Ecto neural progenitor cell (in vitro differentiated cells): Measurements from ENCODE around the gene SMPD1.

ENCODE experiments used
- DNase-seq: peaks from one replicate; pipeline ENCODE4 v3.0.0-alpha.2; 2018; ENCODE audit warnings: low spot score

Gene SMPD1

DNA sequence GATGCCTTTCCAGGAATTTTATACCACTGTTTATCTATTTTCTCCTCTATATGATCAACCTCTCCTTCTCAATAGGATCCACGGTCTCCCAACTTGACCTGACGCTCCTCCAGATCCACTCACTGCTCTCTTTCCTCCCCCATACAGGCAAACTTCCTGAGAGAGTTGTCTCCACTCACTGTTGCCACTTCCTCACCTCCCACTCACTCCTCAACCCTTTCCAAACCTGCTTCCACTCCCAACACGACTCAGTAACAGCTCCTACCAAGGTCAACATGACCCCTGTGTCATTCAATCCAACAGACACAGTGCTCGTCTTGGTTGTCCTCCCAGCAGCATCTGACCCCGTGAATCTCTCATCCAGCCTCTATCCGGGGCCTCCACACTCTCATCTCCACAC, 25.5 kb downstream of the SMPD1 start:
- DNase-seq, result no peak

DNA sequence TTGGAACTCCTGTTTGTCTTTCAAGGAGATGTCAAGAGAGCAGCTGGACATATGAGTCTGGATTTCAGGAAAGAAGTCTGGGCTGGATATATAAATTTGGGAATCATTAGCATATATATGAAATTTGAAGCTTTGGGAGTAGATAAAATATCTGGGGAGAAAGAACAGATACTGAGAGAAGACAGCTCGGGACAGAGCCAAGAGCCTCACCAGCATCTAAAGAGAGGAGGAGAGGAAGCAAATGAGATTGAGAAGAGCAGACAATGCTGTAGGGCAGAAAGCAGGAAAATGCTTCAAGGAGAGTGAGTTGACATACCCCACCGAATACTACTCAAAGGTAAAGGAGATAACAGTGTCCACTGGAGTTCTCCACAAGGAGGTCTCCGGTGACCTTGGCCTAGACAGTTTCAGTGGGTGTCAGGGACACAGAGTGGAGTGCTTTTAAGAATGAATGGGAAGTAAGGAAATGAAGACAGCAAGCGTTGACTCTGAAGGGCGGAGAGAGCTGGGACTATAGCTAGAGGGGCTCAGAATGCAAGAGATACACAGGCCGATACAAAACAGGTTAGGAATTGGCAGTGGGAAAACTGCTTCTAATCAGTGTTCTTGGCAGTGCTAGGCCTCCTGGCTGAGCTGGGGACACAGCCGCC, 27.8 kb downstream of the SMPD1 start:
- DNase-seq, result no peak

DNA sequence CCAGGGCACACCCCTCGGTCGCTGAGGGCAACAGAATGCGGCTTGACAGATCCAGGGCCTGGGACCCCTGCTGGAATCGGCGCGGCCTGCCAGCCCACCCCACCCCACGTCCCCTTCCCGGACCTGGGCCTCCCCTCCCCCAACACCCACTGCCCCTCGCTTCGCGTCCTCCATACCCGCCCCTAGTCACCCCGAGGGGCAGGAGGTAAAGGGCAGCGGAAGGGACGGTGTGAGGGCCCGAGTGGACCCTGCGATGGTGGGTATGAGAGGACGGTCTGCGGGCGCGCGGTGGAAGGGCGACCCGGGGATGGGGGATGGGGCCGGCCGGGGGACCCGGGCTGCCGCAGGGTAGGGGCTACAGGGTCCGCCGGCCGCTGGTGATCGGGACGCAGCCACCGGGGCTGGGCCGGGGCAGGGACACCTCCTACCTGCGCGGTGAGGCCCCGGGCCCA, 28.3 kb downstream of the SMPD1 start:
- DNase-seq, result peak; percentile 75

DNA sequence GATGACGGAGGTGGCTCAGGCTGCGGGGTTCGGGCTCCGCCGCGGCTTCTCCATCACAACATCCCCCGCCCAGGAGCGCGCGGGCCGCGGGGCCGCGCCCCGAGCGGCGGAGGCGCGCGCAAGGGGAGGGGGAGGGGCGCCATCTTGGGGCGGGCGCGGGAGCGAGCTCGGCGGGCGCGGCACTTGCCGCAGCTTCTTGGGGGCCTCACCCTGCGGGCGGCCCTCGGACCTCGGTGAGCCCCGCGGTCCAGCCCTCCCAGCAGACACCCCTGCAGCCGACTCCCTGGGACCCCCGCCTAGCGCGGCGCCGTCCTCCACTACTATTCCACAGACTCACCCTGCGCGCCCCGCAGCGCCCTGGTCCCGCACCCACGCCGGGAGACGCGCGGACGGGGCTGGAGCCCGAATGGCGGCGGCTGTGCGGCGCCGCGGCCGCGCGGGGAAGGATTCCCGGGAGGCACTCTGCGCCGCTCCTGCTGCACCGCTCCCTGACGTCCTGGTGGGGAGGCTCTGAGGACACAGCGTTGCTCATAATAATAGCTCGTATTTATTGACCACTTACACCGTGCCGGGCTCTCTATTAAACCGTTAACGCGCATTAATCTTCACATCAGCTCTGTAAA, 28.8 kb downstream of the SMPD1 start, which contains the start of gene APBB1:
Gene APBB1, minus strand, starts transcription at position 86 of the 623 bp plus-strand sequence. CDS start 7,747 bp downstream, outside the sequence.
- DNase-seq, result peak; percentile 83

DNA sequence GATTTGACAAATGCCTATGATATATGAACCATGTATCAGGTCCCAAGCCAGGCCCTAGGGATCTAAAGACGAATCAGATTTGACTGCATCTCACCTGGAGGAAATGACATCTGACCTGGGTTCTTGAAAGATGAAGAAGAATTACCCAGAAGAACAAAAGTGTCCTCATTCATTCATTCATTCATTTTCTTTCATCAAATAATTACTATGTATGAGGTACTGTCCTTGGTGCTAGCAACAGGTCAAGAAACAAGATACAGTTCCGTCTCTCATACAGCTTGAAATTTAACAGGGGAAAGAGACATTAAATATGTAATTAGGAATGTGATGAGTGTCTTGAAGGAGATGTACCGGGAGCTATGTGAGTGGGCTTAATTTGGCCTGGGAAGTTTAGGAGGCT, 30.4 kb downstream of the SMPD1 start:
- no peak for DNase-seq

DNA sequence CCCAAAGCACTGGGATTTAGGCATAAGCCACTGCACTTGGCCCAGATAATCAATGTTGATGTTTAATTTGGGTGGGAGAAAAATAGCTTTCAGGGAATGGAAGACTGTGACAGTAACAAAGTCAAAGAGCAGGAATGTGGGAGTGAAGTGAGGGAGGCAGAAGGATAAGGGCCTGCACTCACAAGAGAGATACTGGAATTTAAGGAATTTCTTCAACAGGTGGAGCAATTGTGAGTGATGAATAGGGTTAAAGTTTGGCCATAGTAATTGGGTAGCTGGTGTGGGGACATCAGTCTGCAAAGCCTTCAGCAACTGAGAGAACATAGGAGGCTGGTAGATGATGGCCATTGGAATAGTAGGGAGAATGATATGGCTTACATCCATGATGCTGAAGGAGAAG, 37.2 kb downstream of the SMPD1 start:
- no peak for DNase-seq

DNA sequence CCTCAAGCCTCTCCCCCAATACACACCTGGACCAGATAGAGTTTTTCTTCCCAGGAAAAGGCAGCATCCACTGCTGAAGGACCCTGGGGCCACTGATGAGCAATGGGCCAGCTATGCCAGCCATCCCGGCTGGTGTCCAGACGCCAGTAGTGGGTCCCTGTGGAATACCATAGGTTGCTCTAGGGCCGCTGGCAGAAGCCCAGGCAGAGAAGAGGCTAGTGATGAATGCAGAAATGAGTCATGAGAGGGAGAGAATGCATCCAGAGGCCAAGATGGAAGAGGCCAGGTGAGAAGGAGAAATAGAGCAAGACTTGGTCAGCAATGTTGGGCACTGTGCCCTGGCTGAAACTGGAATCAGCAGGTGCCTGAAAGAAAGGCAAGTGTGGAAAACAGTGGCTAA, 41.6 kb downstream of the SMPD1 start:
- DNase-seq, result no peak

DNA sequence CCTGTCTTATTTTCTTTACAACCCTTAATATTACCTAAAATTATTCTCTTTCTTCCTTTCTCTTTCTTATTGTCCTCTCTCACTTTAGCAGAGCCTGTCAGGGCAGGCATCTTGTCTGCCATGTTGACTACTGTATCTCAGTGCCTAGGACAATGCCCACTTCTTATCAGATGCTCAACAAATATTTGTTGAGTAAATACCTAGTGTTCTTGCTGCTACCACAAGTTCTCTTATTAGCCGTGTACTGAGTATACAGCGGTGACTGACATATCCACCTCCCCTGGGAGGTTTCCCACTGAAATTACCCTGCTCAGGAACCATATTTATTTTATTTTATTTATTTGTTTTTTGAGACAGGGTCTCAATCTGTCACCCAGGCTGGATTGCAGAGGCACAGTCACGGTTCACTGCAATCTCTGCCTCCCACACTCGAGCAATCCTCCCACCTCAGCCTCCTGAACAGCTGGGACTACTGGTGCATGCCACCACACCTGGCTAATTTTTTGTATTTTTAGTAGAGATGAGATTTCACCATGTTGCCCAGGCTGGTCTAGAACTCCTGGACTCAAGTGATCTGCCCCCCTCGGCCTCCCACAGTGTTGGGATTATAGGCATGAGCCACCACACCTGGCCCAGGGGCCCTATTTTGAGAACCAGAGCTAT, 43.9 kb downstream of the SMPD1 start:
- DNase-seq, result no peak

DNA sequence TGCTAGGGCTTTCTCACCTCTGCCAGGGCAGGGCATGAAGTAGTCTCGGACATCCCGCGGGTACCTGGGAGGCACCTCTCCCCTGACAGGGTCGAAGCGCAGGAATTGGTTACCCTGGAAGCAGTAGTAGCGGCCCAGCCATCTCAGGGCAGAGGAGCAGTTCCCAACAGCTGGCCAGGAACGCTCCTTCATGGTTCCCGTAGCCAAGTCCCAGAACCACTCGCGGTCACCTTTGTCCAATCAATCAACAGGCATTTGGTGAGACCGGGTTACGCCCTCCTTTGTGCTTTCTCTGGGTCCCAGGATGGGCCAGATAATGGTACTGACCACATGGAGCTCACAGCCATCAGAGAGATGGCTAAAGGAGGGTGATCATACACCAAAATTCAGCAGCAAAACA, 47.1 kb downstream of the SMPD1 start:
- no peak for DNase-seq

DNA sequence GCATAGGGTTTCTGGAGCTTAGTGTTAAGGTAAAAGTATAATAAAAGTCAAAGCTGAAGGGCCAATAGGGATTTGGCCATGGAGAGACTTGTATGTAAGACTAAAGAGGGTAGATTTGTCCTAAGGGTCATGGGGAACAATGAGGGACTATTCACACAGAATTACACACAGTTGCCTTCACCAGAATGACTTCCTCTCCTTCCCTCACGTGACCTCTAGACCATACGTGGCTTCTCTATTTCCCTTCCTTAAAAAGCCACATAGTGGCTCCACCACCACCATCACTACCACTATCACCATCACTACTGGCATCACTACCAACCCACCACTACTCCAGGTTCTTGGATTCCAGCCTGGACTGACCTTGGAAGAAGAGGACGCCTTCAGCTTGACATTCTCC, 47.7 kb downstream of the SMPD1 start:
- DNase-seq, result no peak

DNA sequence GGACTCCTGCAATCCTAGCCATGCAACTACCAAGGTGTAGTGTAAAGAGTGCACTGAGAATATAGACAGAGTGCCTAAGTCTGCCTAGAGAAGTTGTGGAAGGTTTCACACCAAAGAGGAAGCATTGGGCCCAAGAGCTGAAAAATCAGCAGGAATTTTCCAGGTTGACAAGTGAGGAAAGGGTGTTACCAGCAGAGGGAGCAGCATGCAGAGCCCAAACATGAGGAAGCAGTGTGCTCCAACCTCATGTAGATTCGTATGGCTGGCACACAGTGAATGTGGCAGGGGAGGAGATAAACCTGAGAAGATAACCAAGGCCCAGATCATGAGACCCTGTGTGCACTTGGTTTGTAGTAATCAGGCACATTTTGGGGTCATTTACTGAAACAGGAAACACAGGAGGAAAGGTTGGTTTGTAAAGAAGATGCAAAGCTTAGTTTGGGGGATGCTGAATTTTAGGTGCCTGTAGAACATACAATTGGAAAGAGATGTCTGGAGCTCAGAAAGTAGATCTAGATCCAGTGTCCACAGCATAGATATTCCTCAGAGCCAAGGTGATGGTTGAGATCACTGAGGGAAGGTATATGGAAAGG, 48.8 kb downstream of the SMPD1 start:
- DNase-seq, result peak; percentile 64

DNA sequence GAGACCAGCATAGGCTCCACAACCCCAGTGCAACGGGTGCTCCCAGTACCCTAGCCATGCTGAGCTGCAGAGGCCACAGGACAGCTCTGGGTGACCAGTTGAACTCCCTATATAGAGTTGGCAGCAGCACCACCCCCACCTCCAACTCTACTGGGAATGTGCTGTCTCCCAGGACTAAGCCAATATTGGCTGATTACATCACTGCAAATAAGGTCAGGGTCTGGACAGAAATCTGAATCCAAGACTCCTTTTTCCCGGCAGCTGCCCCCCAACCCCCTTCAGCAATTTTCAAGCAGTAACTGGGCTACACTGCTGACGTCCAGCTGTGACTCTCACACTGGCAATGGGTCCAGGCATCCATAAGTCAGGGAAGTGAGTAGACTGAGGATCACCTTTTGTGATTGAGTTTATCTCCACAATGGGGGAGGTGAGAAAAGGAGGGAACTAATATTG, 50.7 kb downstream of the SMPD1 start, which contains the start of gene HPX:
Gene HPX, minus strand, starts transcription at position 82 of the 453 bp plus-strand sequence. Its CDS starts 24 bp downstream, at position 58.
- DNase-seq, result no peak

DNA sequence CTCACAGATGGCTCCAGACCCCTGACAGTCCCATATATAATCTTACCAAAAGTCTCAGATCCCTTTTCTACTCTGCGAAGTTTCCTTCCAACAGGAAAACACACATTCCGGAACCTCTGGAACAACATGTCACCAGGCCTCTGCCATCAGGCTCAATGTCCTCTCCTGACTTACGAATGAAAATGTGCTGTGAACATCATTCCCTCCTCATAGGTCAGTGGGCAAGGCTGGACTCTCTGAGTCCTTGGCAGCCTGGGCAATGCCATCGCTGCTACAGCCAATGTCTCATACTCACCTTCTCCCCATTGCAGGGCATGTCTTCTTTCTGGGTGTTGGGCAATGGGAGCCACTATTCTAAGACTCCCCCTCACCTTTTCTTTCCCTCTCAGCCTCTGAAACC, 52.2 kb downstream of the SMPD1 start:
- DNase-seq, result no peak

DNA sequence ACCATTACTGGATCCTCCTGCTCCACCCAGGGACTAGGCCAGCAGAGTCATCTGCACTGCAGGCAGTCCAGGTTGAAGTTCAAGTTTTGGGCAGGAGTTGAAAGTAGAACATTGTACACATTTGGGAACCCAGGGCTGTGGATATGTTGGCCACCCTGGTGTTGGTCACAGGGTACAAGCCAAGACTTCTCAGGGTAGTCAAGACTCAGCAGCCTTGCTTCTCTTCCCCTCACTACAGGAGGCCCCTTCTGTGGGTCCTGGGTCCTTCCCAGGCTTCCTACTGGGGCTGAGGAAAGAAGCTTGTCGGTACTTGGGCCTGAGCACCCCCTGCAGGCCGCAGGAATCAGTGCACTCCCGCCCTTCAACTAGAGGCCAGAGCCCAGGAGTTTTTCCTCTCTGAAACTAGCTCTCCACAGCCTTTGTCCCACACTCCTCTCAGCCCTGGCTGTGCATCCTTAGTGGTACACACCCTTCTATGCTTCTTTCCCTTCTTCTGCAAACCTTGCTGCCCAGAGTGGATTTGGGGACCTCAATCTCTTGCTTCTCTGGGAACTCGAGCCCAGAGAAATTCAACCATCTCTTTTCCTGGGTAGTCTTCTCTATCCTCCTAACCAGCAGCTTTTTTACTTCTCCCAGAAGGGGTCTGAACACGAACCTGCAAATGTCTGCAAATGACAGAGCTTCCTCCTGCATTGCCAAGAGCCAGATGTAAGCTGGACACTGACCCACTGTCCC, 53.2 kb downstream of the SMPD1 start:
- peak; percentile 63 for DNase-seq
